ENCODE results near the gene SMC2.

DNA sequence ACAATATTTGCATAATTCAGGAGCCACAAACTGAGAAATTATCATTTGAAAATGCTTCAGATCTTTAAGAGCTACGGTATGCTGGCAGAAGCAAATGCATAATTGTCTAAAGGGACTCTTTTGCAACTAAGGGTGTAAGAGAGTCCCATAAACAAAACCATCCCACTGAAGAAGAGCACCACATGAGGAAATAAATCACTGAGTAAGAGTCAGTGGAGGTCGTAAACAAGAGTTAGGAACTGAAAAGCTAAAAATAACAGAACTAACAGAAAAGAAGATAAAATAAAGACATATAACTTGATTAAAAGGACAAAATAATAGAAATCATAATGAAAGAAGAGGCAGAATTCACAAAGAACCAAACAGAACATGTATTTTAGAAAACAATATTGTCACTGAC is 3.5 kb upstream of the SMC2 start:
- no peak for TF ChIP-seq JUND (IDR thresholded peaks at IDR 0.05; ENCODE audit: low read depth, low read length)
- TF ChIP-seq, protein P1, sequence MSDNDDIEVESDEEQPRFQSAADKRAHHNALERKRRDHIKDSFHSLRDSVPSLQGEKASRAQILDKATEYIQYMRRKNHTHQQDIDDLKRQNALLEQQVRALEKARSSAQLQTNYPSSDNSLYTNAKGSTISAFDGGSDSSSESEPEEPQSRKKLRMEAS (IDR thresholded peaks at IDR 0.05; ENCODE audit: low read depth, low read length): no peak
- no peak for TF ChIP-seq ZNF24 (IDR thresholded peaks at IDR 0.05)
- no peak for TF ChIP-seq RAD21 (IDR thresholded peaks at IDR 0.05; ENCODE audit: insufficient read depth, low read depth, low read length)
- TF ChIP-seq, protein P2, sequence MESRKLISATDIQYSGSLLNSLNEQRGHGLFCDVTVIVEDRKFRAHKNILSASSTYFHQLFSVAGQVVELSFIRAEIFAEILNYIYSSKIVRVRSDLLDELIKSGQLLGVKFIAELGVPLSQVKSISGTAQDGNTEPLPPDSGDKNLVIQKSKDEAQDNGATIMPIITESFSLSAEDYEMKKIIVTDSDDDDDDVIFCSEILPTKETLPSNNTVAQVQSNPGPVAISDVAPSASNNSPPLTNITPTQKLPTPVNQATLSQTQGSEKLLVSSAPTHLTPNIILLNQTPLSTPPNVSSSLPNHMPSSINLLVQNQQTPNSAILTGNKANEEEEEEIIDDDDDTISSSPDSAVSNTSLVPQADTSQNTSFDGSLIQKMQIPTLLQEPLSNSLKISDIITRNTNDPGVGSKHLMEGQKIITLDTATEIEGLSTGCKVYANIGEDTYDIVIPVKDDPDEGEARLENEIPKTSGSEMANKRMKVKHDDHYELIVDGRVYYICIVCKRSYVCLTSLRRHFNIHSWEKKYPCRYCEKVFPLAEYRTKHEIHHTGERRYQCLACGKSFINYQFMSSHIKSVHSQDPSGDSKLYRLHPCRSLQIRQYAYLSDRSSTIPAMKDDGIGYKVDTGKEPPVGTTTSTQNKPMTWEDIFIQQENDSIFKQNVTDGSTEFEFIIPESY (IDR thresholded peaks at IDR 0.05): no peak
- TF ChIP-seq HDGF (IDR thresholded peaks at IDR 0.05): no peak
- TF ChIP-seq, protein P3, sequence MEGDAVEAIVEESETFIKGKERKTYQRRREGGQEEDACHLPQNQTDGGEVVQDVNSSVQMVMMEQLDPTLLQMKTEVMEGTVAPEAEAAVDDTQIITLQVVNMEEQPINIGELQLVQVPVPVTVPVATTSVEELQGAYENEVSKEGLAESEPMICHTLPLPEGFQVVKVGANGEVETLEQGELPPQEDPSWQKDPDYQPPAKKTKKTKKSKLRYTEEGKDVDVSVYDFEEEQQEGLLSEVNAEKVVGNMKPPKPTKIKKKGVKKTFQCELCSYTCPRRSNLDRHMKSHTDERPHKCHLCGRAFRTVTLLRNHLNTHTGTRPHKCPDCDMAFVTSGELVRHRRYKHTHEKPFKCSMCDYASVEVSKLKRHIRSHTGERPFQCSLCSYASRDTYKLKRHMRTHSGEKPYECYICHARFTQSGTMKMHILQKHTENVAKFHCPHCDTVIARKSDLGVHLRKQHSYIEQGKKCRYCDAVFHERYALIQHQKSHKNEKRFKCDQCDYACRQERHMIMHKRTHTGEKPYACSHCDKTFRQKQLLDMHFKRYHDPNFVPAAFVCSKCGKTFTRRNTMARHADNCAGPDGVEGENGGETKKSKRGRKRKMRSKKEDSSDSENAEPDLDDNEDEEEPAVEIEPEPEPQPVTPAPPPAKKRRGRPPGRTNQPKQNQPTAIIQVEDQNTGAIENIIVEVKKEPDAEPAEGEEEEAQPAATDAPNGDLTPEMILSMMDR (IDR thresholded peaks at IDR 0.05 in 2 of 3, conservative IDR thresholded peaks at IDR 0.05 in 1 of 3; ENCODE audit: control insufficient read depth in 2 of 3, extremely low read depth in 1 of 3, insufficient read depth in 1 of 3, low read depth in 3 of 3, low read length in 3 of 3): no peak
- TF ChIP-seq YY1 (IDR thresholded peaks at IDR 0.05; ENCODE audit: low read depth, low read length): no peak

Measured in GM12878 (cell line).